Lung (tissue), 12 donors: Measurements from ENCODE around the gene DNAAF5. TPM values are rescaled to one million over a fixed set of nuclear protein-coding genes. Genes with fewer than 3 reads are reported as not detected.

Source experiments
- ATAC-seq: fragments of 200-7000 bp; cut with Tn5 transposase; one replicate; pipeline ENCODE4 v1.9.1; 2020; ENCODE audit warnings: moderate number of reproducible peaks; ENCODE audit not compliant: insufficient read depth, low FRiP score
- DNase-seq, 3 donors: peaks; one replicate each; pipeline ENCODE4 v3.0.0-alpha.2; 2013 to 2017
- H3K27ac ChIP-seq, 2 donors: one replicate each; pipeline ENCODE4 v1.5.1; 2013; ENCODE audit warnings: mild to moderate bottlenecking in 2 of 2, moderate library complexity in 2 of 2, control low read depth in 1 of 2, inconsistent platforms in 1 of 2, low read depth in 1 of 2, low read length in 1 of 2
- H3K27me3 ChIP-seq, 3 donors: one replicate each; pipeline ENCODE4 v1.5.1; 2013; ENCODE audit warnings: low read length in 2 of 3; ENCODE audit not compliant: control insufficient read depth in 3 of 3, insufficient read depth in 3 of 3
- H3K36me3 ChIP-seq, 4 donors: one replicate each; pipeline ENCODE4 v1.5.1; 2013; ENCODE audit warnings: low read length in 4 of 4, mild to moderate bottlenecking in 1 of 4, moderate library complexity in 1 of 4; ENCODE audit not compliant: control insufficient read depth in 4 of 4, insufficient read depth in 4 of 4
- H3K4me1 ChIP-seq, 5 donors: one replicate each; pipeline ENCODE4 v1.5.1; 2013; ENCODE audit warnings: low read length in 5 of 5, mild to moderate bottlenecking in 2 of 5, moderate library complexity in 1 of 5; ENCODE audit not compliant: control insufficient read depth in 5 of 5, insufficient read depth in 5 of 5
- H3K4me3 ChIP-seq: one replicate; pipeline ENCODE4 v1.5.1; 2013; ENCODE audit warnings: mild to moderate bottlenecking, control low read depth, moderate library complexity
- H3K9ac ChIP-seq, 2 donors: one replicate each; pipeline ENCODE4 v1.5.1; 2013; ENCODE audit warnings: low read length in 2 of 2, control low read depth in 1 of 2; ENCODE audit not compliant: insufficient read depth in 1 of 2
- H3K9me3 ChIP-seq, 4 donors: one replicate each; pipeline ENCODE4 v1.5.1; 2013; ENCODE audit warnings: low read length in 3 of 4, mild to moderate bottlenecking in 1 of 4, moderate library complexity in 1 of 4; ENCODE audit not compliant: control insufficient read depth in 4 of 4, insufficient read depth in 3 of 4
- WGBS, 2 donors: extraction: QIAGEN DNeasy Blood & Tissue Kit; methylation state at CpG; one replicate each; pipeline ENCODE4 v1.1.7; 2013; 5-methylcytosine and 5-hydroxymethylcytosine counted together
- polyA plus RNA-seq, 2 donors: library from polyadenylated mRNA; stranded (reverse); fragments of 200-250 nt; gene quantifications; one replicate each; pipeline ENCODE4 v1.2.1, GENCODE V29; 2013
- total RNA-seq, 2 donors: library from RNA; depleted of rRNA in 1 of 2; stranded (reverse); fragments of >200 nt in 1 of 2; gene quantifications; one replicate each; pipeline ENCODE4 v1.2.1, GENCODE V29; 2014 to 2021
- TF ChIP-seq, protein P1 (sequence below): IDR thresholded peaks from 2 replicates; pipeline ENCODE4 v1.5.1; 2012; ENCODE audit warnings: mild to moderate bottlenecking; ENCODE audit errors: control extremely low read depth, extremely low read depth
- donor health status: control.
- donor health status: control.
- donor health status: Bipolar disorder and iron deficiency.
- donor health status: healthy.
- donor health status: DM: yes; HTN: yes; CAD: no.

Gene DNAAF5
- total and polyA plus RNA-seq, 4 donors = 10.2 to 30.2 (median 18.6) TPM

DNA sequence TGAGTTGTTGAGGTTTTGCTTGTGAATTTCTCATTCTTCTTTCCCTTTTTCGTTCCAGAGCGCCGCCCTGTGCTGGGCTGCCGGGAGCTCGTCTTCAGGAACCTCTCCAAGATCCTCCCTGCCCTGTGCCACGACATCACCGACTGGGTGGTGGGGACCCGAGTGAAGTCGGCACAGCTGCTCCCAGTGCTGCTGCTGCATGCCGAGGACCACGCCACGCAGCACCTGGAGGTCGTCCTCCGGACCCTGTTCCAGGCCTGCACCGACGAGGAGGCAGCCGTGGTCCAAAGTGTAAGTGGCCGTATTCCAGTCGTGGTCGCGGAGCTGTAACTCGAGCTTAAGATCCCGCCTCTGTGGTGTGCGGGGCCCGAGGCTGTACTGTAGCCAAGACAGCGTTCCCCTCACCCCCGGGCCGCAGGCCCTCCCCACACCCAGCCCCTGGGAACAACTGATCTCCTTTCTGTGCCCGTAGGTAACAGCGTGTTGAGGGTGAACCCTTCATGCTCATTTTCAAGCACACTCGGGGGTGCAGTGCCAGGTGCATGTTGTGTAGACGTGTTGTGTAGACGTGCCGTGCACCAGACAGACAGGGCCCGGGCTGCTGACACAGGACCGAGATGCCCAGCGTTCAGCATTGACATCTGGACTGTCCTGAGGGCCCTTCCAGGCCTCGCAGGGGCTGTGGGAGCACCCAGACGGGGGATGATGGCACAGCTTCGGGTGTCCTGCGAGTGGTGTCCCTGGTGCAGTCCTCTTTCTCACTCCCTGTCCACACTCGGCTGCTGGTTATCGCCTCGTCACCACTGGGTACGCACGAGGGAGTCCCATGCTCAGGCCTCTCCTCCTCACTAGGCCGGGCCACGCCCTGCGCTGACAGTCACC is 28.3 kb downstream of the DNAAF5 start:
- Histone ChIP-seq H3K36me3 (peaks cover 8 to 35% (median 22%) of the 10 kb centered on the region in 4 donors), H3K4me3 (no peak overlapping the region), H3K27ac (no peak overlapping the region), H3K4me1 (no peaks in the 10 kb centered on the region), H3K9me3 (peaks cover 0 to 2% (median 0%) of the 10 kb centered on the region in 4 donors), H3K27me3 (no peaks in the 10 kb centered on the region), H3K9ac (no peak overlapping the region)
- TF ChIP-seq, protein P1, sequence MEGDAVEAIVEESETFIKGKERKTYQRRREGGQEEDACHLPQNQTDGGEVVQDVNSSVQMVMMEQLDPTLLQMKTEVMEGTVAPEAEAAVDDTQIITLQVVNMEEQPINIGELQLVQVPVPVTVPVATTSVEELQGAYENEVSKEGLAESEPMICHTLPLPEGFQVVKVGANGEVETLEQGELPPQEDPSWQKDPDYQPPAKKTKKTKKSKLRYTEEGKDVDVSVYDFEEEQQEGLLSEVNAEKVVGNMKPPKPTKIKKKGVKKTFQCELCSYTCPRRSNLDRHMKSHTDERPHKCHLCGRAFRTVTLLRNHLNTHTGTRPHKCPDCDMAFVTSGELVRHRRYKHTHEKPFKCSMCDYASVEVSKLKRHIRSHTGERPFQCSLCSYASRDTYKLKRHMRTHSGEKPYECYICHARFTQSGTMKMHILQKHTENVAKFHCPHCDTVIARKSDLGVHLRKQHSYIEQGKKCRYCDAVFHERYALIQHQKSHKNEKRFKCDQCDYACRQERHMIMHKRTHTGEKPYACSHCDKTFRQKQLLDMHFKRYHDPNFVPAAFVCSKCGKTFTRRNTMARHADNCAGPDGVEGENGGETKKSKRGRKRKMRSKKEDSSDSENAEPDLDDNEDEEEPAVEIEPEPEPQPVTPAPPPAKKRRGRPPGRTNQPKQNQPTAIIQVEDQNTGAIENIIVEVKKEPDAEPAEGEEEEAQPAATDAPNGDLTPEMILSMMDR = no peak
- no peak for ATAC-seq
- no peak for DNase-seq
- WGBS, 2 donors = 93 to 94% methylated on average over 49 of the region's 49 CpGs

DNA sequence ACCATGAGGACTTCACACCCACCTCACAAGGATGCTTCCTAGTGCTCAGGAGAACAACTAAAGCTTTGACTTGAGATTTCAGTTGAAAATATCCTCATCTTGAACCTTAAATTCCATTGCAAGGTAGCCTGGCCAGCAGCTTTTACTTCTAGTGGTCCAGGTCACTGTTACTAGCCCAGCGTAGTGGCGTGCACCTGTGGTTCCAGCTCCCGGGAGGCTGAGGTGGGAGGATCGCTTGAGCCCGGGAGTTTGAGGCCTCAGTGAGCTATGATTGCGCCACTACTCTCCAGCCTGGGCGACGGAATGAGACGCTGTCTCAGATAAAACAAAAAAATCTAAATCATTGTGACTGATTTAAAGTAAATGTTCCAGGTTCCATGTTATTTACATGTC is 28.9 kb downstream of the DNAAF5 start:
- H3K4me1 ChIP-seq = no peaks in the 10 kb centered on the region
- ATAC-seq = no peak
- peaks cover 0 to 2% (median 0%) of the 10 kb centered on the region in 4 donors for H3K9me3 ChIP-seq
- H3K27me3 ChIP-seq = no peaks in the 10 kb centered on the region
- H3K27ac ChIP-seq = no peak overlapping the region
- H3K4me3 ChIP-seq = no peak overlapping the region
- WGBS, 2 donors = 84 to 86% methylated on average over 9 of the region's 9 CpGs
- DNase-seq = no peak
- no peak overlapping the region for H3K9ac ChIP-seq
- TF ChIP-seq, protein P1 = no peak
- H3K36me3 ChIP-seq = peaks cover 8 to 35% (median 22%) of the 10 kb centered on the region in 4 donors

DNA sequence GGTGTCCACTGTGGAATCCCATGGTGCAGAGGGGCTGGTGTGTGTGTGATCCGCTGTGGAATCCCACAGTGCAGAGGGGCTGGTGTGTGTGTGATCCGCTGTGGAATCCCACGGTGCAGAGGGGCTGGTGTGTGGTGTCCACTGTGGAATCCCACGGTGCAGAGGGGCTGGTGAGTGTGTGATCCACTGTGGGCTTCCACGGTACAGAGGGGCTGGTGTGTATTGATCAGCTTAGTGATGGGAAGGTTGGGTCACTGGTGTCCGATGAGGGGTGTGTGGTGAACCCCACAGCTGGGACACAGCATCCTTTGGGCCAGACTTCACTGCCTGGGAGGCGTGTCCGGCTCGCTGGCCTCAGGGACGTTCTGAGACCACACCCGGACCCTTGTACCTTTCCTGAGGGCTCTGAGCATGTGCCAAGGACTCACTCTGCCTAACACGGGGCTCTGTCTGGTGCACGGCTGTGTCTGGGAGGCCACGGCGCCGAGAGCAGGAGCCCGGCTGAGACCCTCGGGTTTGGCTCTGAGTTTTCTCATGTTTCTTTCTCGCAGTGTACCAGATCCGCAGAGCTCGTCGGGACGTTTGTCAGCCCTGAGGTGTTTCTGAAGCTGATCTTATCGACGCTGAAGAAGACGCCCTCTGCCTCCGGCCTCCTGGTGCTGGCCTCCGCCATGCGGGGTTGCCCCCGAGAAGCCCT is 29.9 kb downstream of the DNAAF5 start:
- Histone ChIP-seq H3K9me3 (peaks cover 0 to 2% (median 0%) of the 10 kb centered on the region in 4 donors), H3K36me3 (peaks cover 8 to 32% (median 18%) of the 10 kb centered on the region in 4 donors), H3K9ac (no peak overlapping the region), H3K27ac (no peak overlapping the region), H3K27me3 (no peaks in the 10 kb centered on the region), H3K4me1 (no peaks in the 10 kb centered on the region), H3K4me3 (no peak overlapping the region)
- DNase-seq (no peak), ATAC-seq (no peak)
- 95 to 96% methylated on average over 30 of the region's 30 CpGs for WGBS, 2 donors
- TF ChIP-seq, protein P1 = no peak
